Fibroblast of skin of right quadriceps (primary cell): ENCODE data around the gene SRP9.
"Not testable (repeated sequence)": the region's sequence is repeated elsewhere in the genome, so short reads cannot be mapped to it uniquely, and the experiment has no call there.

Source experiments
- DNase-seq: peaks from one replicate; pipeline ENCODE4 v3.0.0-alpha.2; 2013

Gene SRP9

DNA sequence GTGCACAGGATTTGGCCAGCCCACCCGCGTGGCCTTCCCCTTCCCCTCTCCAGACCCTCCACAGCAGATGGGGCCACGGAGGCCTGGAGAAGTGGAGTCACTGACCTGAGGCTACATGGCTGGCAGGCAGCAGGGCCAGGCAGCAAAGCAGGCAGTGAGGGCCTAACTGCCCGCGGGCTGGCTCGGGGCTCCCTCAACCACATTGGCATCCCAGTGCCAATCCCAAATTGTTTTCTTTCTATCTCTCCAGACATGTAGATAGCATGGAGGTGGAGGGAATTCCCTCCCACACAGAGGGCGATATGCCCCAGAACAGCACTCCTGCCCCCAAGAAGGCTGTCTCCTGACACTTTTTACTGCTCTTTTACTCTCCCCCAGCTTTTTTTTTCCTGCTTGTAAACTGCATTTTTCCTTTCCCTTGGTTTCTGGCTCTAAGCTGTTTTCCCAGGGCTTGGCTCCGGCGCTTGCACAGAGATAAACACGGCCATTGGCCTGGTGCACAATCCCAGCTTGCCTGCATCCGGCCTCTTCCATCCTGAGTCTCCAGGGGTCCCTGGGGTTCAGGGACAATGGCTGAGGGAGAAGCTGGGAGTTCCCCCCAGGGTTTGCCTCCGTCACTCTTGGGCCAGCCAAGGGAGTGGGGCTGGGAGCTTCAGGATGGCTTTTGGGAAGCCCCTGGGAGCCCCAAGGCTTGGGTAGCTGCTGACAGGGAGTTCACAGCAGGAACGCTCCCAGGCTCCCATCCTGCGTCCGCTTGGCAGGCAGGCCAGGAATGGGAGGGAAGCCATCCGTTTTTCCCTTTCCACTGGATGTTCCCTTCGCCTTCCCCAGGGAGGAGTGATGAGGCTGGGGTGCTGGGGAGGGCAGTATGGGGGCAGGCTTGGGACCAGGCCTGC lies 39.3 kb downstream of the SRP9 start:
- no peak for DNase-seq

DNA sequence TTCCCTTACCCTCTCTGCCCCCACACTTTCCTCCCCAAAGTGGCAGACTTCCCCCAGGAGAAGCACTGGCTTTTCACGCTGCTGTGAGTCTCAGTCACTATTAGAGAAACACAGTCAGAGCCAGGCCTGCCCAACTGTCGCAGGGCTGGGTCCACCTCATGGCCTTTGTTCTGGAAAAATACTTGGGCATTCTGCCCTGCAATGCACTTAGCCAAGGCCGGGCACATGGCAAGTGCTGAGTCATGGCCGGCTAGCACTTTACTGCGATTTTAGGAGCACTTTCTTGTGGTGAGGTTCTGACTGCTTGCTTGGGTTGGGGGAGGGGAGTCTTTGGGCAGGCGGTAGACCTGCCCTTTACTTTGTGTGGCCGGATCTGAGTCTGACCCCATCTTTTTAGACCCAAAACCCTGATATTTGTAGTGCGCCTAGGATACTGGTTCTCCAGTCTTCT lies 40.0 kb downstream of the SRP9 start:
- DNase-seq = peak; percentile 76

GRCh38 chr1:225818229-225818628 lies 40.6 kb downstream of the SRP9 start:
- DNase-seq = no peak

GRCh38 chr1:225819346-225820192 lies 41.9 kb downstream of the SRP9 start:
- no peak for DNase-seq

GRCh38 chr1:225820522-225821120 lies 43.0 kb downstream of the SRP9 start:
- no peak for DNase-seq

DNA sequence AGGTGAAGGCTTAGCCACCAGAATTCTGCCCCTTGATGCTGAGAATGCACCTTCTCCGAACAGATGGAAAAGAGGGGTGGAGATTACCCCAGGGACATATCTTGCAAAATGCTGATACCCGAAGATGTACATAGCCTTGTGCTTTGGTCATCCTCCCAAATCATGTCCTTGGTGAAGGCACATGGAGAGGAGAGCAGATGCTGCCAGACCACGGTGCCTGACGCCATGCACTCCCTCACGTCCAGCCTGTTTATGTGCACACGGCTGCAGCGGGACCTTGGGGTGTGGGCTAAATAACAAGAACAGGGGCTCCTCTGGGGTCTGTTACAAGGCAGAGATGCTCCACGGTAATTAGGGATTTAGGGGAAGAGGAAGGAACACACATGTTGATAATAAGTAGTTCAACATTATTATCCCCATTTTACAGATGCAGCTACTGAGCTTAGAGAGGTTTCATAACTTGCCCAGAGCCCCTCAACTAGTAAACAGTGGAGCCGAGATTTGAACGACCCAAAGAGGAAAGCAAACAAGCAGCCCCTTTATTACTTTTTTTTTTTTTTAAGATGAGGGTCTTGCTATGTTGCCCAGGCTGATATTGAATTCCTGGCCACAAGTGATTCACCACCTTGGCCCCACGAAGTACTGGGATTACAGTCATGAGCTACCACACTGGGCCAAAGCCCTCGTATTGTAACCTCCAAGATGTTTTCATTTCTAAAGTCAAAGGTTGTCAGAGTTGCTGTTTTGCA lies 45.2 kb downstream of the SRP9 start:
- no peak for DNase-seq

DNA sequence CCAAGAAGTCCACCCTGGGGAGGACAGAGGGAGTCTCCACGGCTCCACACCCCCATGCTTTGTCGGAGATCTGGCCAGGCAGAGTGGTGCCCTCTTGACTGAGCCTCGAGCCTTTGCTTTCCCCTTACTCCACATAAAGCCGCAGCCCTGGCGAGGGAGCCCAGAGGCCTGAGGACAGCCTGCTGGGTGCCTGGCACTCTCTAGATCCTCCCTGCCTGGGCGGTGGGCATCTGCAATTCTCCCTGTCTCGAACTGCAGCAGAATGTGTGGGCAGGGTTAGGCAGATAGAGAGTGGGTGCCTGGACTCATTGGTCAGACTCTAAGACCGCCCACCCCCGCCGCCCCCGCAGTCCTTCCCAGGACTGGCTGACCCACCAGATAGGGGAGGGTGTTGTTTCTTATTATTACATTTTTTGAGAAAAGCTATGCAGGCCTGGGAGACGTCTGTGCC lies 46.2 kb downstream of the SRP9 start:
- DNase-seq = no peak

GRCh38 chr1:225824533-225824941 lies 46.9 kb downstream of the SRP9 start:
- DNase-seq = no peak

- no peak for DNase-seq
Observed at GRCh38 chr1:225825078-225825477, 47.5 kb downstream of the SRP9 start.

GRCh38 chr1:225825607-225826007 lies 48.0 kb downstream of the SRP9 start:
- no peak for DNase-seq

GRCh38 chr1:225827076-225827475 lies 49.5 kb downstream of the SRP9 start:
- DNase-seq = no peak

GRCh38 chr1:225828706-225829345 lies 51.2 kb downstream of the SRP9 start:
- DNase-seq = no peak

- DNase-seq = no peak
Observed at GRCh38 chr1:225830841-225831240, 53.2 kb downstream of the SRP9 start.

DNA sequence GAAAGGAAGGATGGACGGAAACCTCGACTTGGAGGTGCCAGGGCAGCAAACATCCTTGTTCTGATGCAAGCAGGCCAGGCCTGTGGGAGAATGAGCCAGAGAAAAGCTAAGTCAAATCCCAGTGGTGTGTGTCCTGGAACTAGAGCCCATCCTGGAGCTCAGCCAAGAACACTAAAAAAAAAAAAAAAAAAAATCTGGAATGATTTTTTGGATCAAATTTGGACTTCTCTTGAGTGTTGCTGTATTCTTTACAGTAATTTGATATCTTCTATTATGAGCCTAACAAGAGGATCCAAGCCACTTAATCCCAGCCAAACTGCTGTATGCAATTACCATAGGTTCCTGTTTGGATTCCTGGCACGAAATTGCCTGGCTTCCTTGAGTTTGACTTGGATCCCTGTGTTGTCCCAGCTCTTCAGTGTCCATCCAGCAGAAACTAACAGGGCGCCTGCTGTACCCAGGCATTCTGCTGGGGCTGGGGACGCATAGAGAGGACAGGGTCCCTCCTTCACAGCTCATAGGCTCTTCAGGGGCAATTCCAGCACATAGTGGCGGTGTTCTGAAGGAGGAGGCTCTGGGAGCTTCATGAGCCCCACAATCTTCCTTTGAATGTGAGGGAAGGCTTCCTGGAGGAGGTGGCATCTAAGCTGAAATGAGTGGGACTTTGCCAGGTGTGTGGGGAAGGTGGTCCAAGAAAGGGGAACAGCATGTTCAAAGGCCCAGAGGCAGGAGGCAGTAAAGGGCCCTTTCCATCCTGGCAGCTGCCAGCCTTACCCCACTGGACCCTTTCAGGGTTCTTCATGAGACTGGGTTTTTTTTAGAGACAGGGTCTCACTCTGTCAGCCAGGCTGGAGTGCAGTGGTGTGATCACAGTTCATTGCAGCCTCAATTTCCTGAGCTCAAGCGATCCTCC lies 57.0 kb downstream of the SRP9 start:
- DNase-seq = peak; percentile 80

- peak; percentile 28 for DNase-seq
Observed at GRCh38 chr1:225835856-225836255, 58.2 kb downstream of the SRP9 start.

- not testable (repeated sequence) for DNase-seq
Observed at GRCh38 chr1:225836296-225836695, 58.7 kb downstream of the SRP9 start.

DNA sequence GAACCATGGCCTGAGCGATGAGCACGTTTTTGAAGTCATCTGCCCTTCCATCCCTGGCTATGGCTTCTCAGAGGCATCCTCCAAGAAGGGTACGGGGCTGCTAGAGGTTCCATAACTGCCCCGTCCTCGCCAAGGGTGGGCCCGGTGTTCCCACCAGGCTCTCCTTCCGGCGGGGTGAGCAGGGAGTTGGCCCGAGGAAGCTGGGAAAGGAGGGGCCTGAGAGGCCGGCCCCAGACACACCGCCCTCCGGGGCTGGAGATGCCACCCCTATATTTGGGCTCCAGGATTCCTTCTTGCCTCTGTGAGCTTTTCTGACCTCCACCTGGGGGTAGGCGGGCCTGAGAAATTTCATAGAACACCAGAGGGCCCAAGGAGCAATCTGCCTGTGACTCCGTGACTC lies 61.2 kb downstream of the SRP9 start:
- no peak for DNase-seq
